Hypothalamus (tissue), 51 donors: ENCODE results near the gene MAGI2.

ENCODE experiments used
- DNase-seq, 51 donors: peaks; one replicate each; lab custom pipeline; 2025; lab: John Stamatoyannopoulos, UW

The MAGI2 gene

GRCh38 chr7:79180533-79180932, 272.9 kb downstream of the MAGI2 start:
- DNase-seq = no peak

GRCh38 chr7:79176859-79177477, 276.5 kb downstream of the MAGI2 start:
- DNase-seq = peak in 6 of 51 donors; percentile 3 to 72 (median 22)

GRCh38 chr7:79175374-79175773, 278.1 kb downstream of the MAGI2 start:
- DNase-seq = no peak

- no peak for DNase-seq
Measured at GRCh38 chr7:79165225-79165624, 288.2 kb downstream of the MAGI2 start.

- no peak for DNase-seq
Measured at GRCh38 chr7:79159040-79159664, 294.3 kb downstream of the MAGI2 start.

GRCh38 chr7:79157281-79157680, 296.2 kb downstream of the MAGI2 start:
- no peak for DNase-seq

- no peak for DNase-seq
Measured at GRCh38 chr7:79149831-79150230, 303.6 kb downstream of the MAGI2 start.

GRCh38 chr7:79142706-79143105, 310.8 kb downstream of the MAGI2 start:
- no peak for DNase-seq

- no peak for DNase-seq
Measured at GRCh38 chr7:79141252-79141651, 312.2 kb downstream of the MAGI2 start.

- DNase-seq = no peak
Measured at GRCh38 chr7:79137942-79138341, 315.5 kb downstream of the MAGI2 start.

- DNase-seq = no peak
Measured at GRCh38 chr7:79132844-79133451, 320.5 kb downstream of the MAGI2 start.

- DNase-seq = no peak
Measured at GRCh38 chr7:79130715-79131114, 322.8 kb downstream of the MAGI2 start.

- DNase-seq = no peak
Measured at GRCh38 chr7:79124331-79124730, 329.1 kb downstream of the MAGI2 start.

- DNase-seq = no peak
Measured at GRCh38 chr7:79118143-79118542, 335.3 kb downstream of the MAGI2 start.

- no peak for DNase-seq
Measured at GRCh38 chr7:79096361-79096805, 357.1 kb downstream of the MAGI2 start.

GRCh38 chr7:79093421-79093820, 360.0 kb downstream of the MAGI2 start:
- no peak for DNase-seq

GRCh38 chr7:79091661-79092060, 361.8 kb downstream of the MAGI2 start:
- no peak for DNase-seq

- DNase-seq = no peak
Measured at GRCh38 chr7:79091011-79091410, 362.5 kb downstream of the MAGI2 start.

GRCh38 chr7:79090543-79090942, 362.9 kb downstream of the MAGI2 start:
- no peak for DNase-seq

GRCh38 chr7:79084423-79084822, 369.0 kb downstream of the MAGI2 start:
- no peak for DNase-seq

- no peak for DNase-seq
Measured at GRCh38 chr7:79079919-79080554, 373.4 kb downstream of the MAGI2 start.

GRCh38 chr7:79078273-79078672, 375.2 kb downstream of the MAGI2 start:
- DNase-seq = no peak
